GM13977 (cell line): ENCODE results near the gene ACMSD.

Source experiments
- DNase-seq: peaks from one replicate; pipeline ENCODE4 v3.0.0; 2012; ENCODE audit warnings: low spot score
- CTCF ChIP-seq: IDR thresholded peaks from 2 replicates; pipeline ENCODE4 v1.5.1; 2012; ENCODE audit warnings: mild to moderate bottlenecking, control low read depth; ENCODE audit not compliant: insufficient read depth; ENCODE audit errors: extremely low read depth, missing control alignments
- in situ Hi-C: fragments of 300-500 bp; cut with MboI; formaldehyde crosslinking; loops from one replicate; pipeline ENCODE4 v1.12.0; 2022; ENCODE audit warnings: low sequenced_read_pairs, low pct_unique_long_range_greater_than_20kb, mixed read lengths, inconsistent platforms; ENCODE audit not compliant: unreplicated experiment

Gene ACMSD

GRCh38 chr2:134875309-134875708 is 36.9 kb downstream of the ACMSD start:
- DNase-seq: no peak
- in situ Hi-C loops: no loop called here
- TF ChIP-seq CTCF: no peak

- DNase-seq: no peak
- in situ Hi-C loops: no loop called here
- no peak for TF ChIP-seq CTCF
Measured at GRCh38 chr2:134882773-134883172, 44.4 kb downstream of the ACMSD start.

GRCh38 chr2:134883552-134884293 is 45.3 kb downstream of the ACMSD start:
- in situ Hi-C loops: no loop called here
- no peak for DNase-seq
- no peak for TF ChIP-seq CTCF

- in situ Hi-C loops: no loop called here
- DNase-seq: no peak
- no peak for TF ChIP-seq CTCF
Measured at GRCh38 chr2:134884435-134884834, 46.0 kb downstream of the ACMSD start.

- TF ChIP-seq CTCF: no peak
- in situ Hi-C loops: loop anchor here (10.0 kb wide), 1 partner anchor 418 kb away; no protein-coding TSS in a partner anchor
- no peak for DNase-seq
Measured at GRCh38 chr2:134892282-134893035, 54.0 kb downstream of the ACMSD start.

- no peak for DNase-seq
- in situ Hi-C loops: loop anchor here (10.0 kb wide), 1 partner anchor 423 kb away; no protein-coding TSS in a partner anchor
Measured at GRCh38 chr2:134897932-134898331, 59.5 kb downstream of the ACMSD start.

More at GRCh38 chr2:134897932-134898331, 59.5 kb downstream of the ACMSD start:
- peak; percentile 30 for TF ChIP-seq CTCF
